BJ (cell line): ENCODE results near the gene CTNND1. TPM values are rescaled to one million over a fixed set of nuclear protein-coding genes. Genes with fewer than 3 reads are reported as not detected.

Experiments
- CTCF ChIA-PET: fragments of 350-600 bp; formaldehyde crosslinking; extraction: SDS; loops from one replicate; lab custom pipeline; 2021; ENCODE audit warnings: antibody characterized with exemption, inconsistent platforms; lab: Yijun Ruan, JAX
- POLR2A ChIA-PET: fragments of 300-600 bp; sonication (Branson Sonifier 250); formaldehyde crosslinking; extraction: SDS; loops from one replicate; lab custom pipeline; 2021; ENCODE audit warnings: antibody characterized with exemption; lab: Charles Lee
- DNase-seq: peaks from one replicate; pipeline ENCODE4 v3.0.0-alpha.2; 2011; ENCODE audit warnings: low read depth
- H3K27me3 ChIP-seq: 2 replicates; pipeline ENCODE4 v1.6.0; 2011; ENCODE audit warnings: low read length; ENCODE audit not compliant: control insufficient read depth, insufficient read depth
- H3K36me3 ChIP-seq: 2 replicates; pipeline ENCODE4 v1.5.1; 2011; ENCODE audit warnings: low read length; ENCODE audit not compliant: control insufficient read depth, insufficient read depth
- H3K4me3 ChIP-seq: 2 replicates; pipeline ENCODE4 v1.5.1; 2011; ENCODE audit warnings: low read depth, mild to moderate bottlenecking, control low read depth, low read length
- polyA plus RNA-seq: library from polyadenylated mRNA; depleted of rRNA; stranded (reverse); fragments of >200 nt; gene quantifications from 2 replicates; pipeline ENCODE4 v1.2.3, GENCODE V29; 2011
- TF ChIP-seq, protein P1 (sequence below): IDR thresholded peaks from 2 replicates; pipeline ENCODE4 v1.5.1; 2011; ENCODE audit warnings: low read depth, mild to moderate bottlenecking, control low read depth, inconsistent platforms, low read length, moderate library complexity; ENCODE audit not compliant: insufficient read depth

Gene CTNND1
- polyA plus RNA-seq, 1 experiment, result 286 TPM

DNA sequence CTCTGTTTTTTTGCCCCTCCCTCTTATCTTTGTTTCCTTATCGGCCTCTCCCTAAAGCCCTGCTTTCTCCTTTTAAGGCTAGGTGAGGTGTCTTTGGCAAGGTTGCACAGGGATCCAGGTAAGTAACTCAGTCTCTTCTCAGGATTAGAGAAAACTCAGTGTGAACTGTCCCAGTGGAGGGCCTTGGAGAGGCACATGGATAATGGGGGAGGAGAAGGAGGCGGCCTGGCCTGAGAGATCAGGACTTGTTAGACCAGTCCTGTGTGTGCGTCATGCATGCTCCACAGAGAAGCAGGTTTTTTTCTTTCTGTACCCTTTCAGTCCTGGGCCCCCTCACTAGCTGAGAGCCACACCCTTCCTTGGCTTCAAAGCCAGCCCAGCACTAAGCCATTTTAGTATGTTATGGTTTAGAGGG lies 19.9 kb downstream of the CTNND1 start:
- DNase-seq, result no peak
- Histone ChIP-seq H3K36me3 (0 out of 2 replicates have a peak, but pooled peaks cover 1% of the 10 kb centered on the region), H3K27me3 (no peaks in the 10 kb centered on the region), H3K4me3 (no peak overlapping the region)
- ChIA-PET CTCF (interaction anchor here (0.6 to 1.7 kb wide), 2 partner anchors 10 to 19 kb away, joined by 3 to 6 read pairs; no protein-coding TSS in a partner anchor), POLR2A (interaction anchor here (0.6 kb wide), 1 partner anchor 12 kb away, joined by 9 read pairs; no protein-coding TSS in a partner anchor)
- TF ChIP-seq, protein P1, sequence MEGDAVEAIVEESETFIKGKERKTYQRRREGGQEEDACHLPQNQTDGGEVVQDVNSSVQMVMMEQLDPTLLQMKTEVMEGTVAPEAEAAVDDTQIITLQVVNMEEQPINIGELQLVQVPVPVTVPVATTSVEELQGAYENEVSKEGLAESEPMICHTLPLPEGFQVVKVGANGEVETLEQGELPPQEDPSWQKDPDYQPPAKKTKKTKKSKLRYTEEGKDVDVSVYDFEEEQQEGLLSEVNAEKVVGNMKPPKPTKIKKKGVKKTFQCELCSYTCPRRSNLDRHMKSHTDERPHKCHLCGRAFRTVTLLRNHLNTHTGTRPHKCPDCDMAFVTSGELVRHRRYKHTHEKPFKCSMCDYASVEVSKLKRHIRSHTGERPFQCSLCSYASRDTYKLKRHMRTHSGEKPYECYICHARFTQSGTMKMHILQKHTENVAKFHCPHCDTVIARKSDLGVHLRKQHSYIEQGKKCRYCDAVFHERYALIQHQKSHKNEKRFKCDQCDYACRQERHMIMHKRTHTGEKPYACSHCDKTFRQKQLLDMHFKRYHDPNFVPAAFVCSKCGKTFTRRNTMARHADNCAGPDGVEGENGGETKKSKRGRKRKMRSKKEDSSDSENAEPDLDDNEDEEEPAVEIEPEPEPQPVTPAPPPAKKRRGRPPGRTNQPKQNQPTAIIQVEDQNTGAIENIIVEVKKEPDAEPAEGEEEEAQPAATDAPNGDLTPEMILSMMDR, result no peak

DNA sequence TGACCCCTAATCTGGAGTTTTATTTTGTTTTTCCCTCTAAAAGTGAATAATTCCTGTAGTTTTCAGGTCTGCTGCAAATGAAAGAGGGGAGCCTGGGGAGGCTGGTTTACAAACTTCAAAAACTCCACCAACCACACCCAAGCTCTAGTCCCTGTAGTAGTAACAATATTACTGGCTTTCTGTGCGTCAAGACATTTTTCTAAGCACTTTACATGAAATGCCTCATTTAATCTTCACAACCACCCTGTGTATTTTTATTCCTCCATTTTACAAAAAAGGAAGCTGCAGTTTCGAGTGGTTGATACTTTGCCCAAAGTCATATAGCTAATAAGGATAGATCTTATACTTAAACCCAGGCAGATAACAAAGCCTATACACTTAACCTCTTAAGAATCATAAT lies 23.5 kb downstream of the CTNND1 start:
- H3K4me3 ChIP-seq, result no peak overlapping the region
- DNase-seq, result no peak
- 0 out of 2 replicates have a peak, but pooled peaks cover 1% of the 10 kb centered on the region for H3K36me3 ChIP-seq
- no peaks in the 10 kb centered on the region for H3K27me3 ChIP-seq
- TF ChIP-seq, protein P1, result no peak
- POLR2A ChIA-PET, result no interaction called here
- CTCF ChIA-PET, result interaction anchor here (0.7 to 1.4 kb wide), 3 partner anchors 14 to 26 kb away, joined by 3 to 8 read pairs (median 4); no protein-coding TSS in a partner anchor

DNA sequence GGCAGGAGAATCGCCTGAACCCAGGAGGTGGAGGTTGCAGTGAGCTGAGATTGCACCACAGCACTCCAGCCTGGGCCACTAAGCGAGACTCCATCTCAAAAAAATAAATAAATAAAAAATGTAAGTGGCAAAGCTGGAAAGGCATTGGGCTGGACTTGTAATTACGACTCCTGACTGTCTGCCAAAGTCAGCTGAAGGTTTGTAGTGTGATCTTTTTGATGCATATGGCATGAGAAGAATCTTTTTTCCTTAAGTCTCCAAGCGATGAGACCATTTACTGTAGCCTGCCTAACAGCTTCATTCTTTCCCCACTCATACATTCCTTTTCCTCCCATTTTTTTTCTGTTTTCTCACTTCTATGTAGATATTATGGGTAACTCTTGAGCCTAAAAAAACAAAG lies 24.8 kb downstream of the CTNND1 start:
- Histone ChIP-seq H3K27me3 (no peaks in the 10 kb centered on the region), H3K4me3 (no peak overlapping the region), H3K36me3 (peaks cover 2% of the 10 kb centered on the region; the same call in 1 of the 2 replicates)
- TF ChIP-seq, protein P1, result no peak
- POLR2A ChIA-PET, result no interaction called here
- DNase-seq, result no peak
- CTCF ChIA-PET, result interaction anchor here (0.6 to 0.8 kb wide), 2 partner anchors 22 to 23 kb away, joined by 3 read pairs; no protein-coding TSS in a partner anchor

DNA sequence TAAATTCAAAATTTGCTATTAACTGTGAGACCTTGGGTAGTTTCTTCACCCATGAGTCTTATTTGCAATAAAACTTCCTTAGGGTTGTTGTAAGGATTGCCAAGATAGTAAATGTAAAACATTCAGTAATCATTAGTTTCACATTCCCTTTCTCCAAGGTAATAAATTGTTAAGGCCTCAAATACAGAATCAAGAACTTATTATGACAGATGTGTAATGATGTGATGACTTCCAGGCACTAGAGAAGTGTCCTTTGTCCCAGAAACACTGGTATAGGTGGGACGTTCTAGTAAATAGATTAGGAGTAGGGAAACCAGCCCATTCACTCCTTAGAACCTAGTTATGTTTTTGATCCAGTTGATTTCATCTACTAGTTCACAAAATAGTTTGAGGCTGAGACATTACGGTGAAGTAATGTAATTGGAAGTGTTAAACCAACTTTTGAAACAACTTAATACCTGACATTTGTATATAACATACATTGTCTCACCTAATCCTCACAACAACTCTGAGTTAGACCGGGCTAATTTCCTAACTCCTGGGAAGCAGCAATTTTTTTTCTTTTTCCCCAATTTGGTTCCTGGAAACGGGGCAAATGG lies 25.5 kb downstream of the CTNND1 start:
- CTCF ChIA-PET, result interaction anchor here (0.6 to 4.0 kb wide), 2 partner anchors 13 to 24 kb away, joined by 3 to 19 read pairs; no protein-coding TSS in a partner anchor
- POLR2A ChIA-PET, result no interaction called here
- Histone ChIP-seq H3K27me3 (no peaks in the 10 kb centered on the region), H3K4me3 (no peak overlapping the region), H3K36me3 (peaks cover 3% of the 10 kb centered on the region; the same call in 1 of the 2 replicates)
- TF ChIP-seq, protein P1, result no peak
- DNase-seq, result no peak

DNA sequence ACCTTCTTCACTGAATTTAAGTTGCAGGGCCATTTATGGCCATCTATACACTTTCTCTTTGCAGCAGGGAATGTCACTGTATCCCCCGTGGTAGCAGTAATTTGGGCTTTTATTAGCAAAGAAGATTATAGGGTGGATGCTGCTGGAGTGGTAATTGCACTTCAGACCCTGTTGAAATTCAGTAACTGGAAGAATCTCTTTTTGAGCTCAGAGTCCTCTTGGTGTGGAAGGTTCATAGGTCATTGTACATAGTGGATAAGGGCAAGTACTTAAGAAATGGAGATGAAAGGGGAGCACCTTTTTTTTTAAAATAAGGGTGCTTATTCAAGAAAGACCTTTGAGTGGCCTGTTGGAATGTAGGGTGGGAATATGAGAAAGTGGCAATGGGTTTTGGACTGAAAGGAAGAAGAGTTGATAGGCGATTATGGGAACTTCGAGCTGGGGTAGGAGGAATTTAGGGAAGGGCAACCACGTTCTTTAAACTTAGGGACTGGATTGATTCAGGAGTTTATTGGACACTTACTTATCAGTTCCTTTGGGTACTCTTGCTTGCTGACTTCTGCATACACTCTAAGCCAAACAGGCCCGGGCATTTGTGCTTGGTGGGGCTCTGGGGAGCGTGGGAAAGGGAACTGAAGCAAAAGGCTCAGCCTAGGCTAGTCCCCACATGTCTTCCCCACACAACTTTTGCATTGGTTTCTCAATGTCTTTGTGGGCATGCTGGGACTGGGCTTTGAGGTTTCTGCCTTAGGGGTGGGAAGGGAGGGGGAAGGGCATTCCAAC lies 26.5 kb downstream of the CTNND1 start:
- TF ChIP-seq, protein P1, result no peak
- Histone ChIP-seq H3K4me3 (no peak overlapping the region), H3K36me3 (peaks cover 4% of the 10 kb centered on the region; the same call in 1 of the 2 replicates), H3K27me3 (no peaks in the 10 kb centered on the region)
- ChIA-PET POLR2A (no interaction called here), CTCF (interaction anchor here (4.0 kb wide), 1 partner anchor 12 kb away, joined by 19 read pairs; no protein-coding TSS in a partner anchor)
- DNase-seq, result no peak
